ENCODE data around the gene TUBB2B. TPM values are rescaled to one million over a fixed set of nuclear protein-coding genes. Genes with fewer than 3 reads are reported as not detected.

The TUBB2B gene
- total and polyA plus RNA-seq, 8 donors, result 2.2 to 16.5 (median 8.5) TPM

DNA sequence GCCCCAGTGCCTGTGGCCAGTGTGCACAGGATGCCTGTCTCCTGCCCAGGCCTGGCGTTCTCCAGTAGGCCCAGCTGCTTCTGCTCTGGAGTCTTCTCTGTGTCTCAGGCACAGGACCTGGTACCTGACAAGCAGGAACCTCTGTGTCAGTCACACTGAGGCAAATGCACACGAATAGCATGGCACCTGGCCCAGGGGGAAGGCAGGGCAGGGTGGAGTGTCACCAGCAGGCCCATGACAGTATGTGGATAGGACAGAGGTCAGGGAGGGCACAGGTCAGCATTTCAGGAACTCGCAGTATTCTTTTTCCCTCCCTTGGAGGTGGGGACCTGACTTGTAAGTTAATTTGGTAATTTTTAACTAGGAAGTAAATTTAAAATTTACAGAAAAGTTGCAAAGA, 36.9 kb upstream of the TUBB2B start:
- Histone ChIP-seq H3K27ac (no peak overlapping the region), H3K36me3 (peaks cover 0 to 37% of the 10 kb centered on the region in 2 donors), H3K4me3 (no peak overlapping the region), H3K4me1 (peaks cover 5 to 33% of the 10 kb centered on the region in 2 donors), H3K9me3 (no peaks in the 10 kb centered on the region), H3K27me3 (no peaks in the 10 kb centered on the region)
- DNase-seq, result no peak
- intact Hi-C loops (cut with DNase I), result no loop called here
- no peak for ATAC-seq
- TF ChIP-seq, protein P1, sequence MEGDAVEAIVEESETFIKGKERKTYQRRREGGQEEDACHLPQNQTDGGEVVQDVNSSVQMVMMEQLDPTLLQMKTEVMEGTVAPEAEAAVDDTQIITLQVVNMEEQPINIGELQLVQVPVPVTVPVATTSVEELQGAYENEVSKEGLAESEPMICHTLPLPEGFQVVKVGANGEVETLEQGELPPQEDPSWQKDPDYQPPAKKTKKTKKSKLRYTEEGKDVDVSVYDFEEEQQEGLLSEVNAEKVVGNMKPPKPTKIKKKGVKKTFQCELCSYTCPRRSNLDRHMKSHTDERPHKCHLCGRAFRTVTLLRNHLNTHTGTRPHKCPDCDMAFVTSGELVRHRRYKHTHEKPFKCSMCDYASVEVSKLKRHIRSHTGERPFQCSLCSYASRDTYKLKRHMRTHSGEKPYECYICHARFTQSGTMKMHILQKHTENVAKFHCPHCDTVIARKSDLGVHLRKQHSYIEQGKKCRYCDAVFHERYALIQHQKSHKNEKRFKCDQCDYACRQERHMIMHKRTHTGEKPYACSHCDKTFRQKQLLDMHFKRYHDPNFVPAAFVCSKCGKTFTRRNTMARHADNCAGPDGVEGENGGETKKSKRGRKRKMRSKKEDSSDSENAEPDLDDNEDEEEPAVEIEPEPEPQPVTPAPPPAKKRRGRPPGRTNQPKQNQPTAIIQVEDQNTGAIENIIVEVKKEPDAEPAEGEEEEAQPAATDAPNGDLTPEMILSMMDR (IDR thresholded peaks at IDR 0.05), result no peak

DNA sequence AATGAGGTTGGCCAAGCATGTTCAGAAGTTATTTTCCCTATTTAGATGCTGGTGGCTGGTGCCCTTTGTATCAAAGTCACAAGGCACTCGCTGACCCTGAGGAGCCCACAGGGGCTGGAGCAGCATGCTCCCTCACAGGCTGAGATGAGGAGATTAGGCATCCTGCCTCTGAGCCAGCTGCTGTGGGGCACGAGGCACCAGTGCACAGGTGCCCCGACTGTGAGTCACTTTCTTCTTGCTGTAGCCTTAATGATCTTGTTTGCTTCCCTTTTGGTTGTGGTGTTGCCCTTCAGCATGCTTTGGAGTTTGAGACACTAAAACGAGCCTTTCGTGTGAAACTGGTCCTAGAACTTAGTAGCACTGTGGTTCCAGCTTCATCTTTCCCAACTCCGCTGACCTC, 35.6 kb upstream of the TUBB2B start:
- DNase-seq (no peak), ATAC-seq (no peak)
- H3K36me3 ChIP-seq, result peaks cover 0 to 26% of the 10 kb centered on the region in 2 donors
- TF ChIP-seq, protein P1 (IDR thresholded peaks at IDR 0.05), result no peak
- intact Hi-C loops (cut with DNase I), result no loop called here
- H3K4me3 ChIP-seq, result no peak overlapping the region
- H3K9me3 ChIP-seq, result no peaks in the 10 kb centered on the region
- no peak overlapping the region for H3K27ac ChIP-seq
- no peaks in the 10 kb centered on the region for H3K27me3 ChIP-seq
- H3K4me1 ChIP-seq, result peaks cover 5 to 37% of the 10 kb centered on the region in 2 donors

DNA sequence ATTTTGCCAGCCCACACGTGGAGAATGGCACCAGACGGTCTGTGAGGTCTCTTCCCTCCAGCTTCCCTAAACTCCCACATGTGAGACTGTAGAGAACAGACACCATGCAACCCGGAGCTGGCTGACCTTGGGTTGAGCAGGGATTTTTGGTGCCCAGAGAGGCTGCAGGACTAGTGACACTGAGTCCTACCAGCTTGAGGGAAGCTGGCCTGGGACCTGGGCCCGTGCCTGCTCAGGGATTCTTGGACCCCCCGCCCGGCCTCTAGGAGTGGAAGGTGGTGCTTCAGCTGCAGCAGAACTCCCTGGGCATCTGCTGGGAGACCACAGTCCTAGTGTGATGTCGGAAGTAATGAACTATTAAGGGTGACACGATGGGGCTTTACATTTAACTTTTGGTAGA, 34.5 kb upstream of the TUBB2B start:
- intact Hi-C loops (cut with DNase I), result no loop called here
- no peak for ATAC-seq

DNA sequence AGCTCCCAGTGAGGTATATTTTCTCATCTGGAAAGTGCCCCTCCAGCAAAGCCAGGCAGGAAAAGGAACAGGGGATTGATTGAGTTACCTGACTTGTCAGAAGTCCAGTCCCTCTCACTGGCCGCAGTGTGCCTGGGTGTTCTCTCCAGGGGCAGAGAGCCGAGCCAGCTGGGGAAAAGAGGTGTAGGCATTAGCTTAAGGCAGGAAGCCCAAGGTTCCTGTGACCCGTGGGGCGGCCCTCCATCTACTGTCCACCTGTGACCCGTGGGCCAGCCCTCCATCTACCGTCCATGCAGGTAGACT, 34.0 kb upstream of the TUBB2B start:
- no peak overlapping the region for H3K4me3 ChIP-seq
- DNase-seq (no peak), ATAC-seq (no peak)
- H3K9me3 ChIP-seq, result no peaks in the 10 kb centered on the region
- TF ChIP-seq, protein P1 (IDR thresholded peaks at IDR 0.05), result no peak
- peaks cover 0 to 24% of the 10 kb centered on the region in 2 donors for H3K36me3 ChIP-seq
- H3K4me1 ChIP-seq, result peaks cover 5 to 37% of the 10 kb centered on the region in 2 donors
- intact Hi-C loops (cut with DNase I), result no loop called here
- H3K27ac ChIP-seq, result no peak overlapping the region
- peaks cover 0 to 3% of the 10 kb centered on the region in 2 donors for H3K27me3 ChIP-seq

More for the DNA sequence above, 34.5 kb upstream of the TUBB2B start:
- peaks cover 5 to 37% of the 10 kb centered on the region in 2 donors for H3K4me1 ChIP-seq
- no peaks in the 10 kb centered on the region for H3K9me3 ChIP-seq
- DNase-seq, result no peak
- TF ChIP-seq, protein P1 (IDR thresholded peaks at IDR 0.05), result no peak
- no peak overlapping the region for H3K4me3 ChIP-seq
- no peak overlapping the region for H3K27ac ChIP-seq
- H3K27me3 ChIP-seq, result peaks cover 0 to 3% of the 10 kb centered on the region in 2 donors
- peaks cover 0 to 24% of the 10 kb centered on the region in 2 donors for H3K36me3 ChIP-seq

DNA sequence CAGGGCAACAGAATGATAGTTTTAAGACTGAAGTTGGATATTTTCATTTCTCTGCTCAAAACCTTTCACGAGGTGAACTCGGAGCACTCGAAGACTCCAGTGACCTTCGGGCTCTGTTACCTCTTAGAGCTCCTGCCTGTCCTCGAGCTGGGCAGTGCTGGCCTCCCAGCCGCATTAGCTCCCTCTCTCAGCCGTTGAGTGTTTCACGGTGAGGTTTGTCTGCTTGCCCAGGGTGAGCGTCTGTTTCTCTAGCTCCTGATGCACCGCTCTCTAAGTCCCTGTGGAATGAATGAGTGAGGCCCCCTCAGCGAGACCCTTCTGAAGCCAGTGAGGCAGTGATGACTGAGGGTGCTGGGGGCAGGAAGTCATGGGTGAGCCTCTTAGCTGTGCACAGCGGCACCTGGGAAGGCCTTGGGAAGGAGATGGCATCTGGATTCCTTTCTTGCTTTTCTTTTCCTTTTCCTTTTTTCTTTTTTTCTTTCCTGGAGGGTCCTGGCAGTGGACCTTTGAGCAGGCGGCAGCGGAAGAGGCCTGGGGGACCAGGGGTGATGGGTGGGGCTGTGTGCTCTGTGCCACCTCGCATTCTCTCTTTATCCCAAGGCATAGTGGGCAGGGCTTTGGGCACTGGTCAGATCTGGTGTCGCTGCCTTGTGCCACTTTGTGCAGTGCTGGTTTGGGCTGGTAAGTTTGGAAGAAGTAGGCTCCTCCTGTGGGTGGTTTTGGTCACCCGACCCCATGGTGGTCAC, 33.5 kb upstream of the TUBB2B start:
- H3K36me3 ChIP-seq, result peaks cover 0 to 24% of the 10 kb centered on the region in 2 donors
- DNase-seq (no peak), ATAC-seq (no peak)
- no peak overlapping the region for H3K27ac ChIP-seq
- intact Hi-C loops (cut with DNase I), result no loop called here
- H3K4me3 ChIP-seq, result peak overlapping the region in 1 of 2 donors; percentile 100
- peaks cover 0 to 3% of the 10 kb centered on the region in 2 donors for H3K27me3 ChIP-seq
- no peaks in the 10 kb centered on the region for H3K9me3 ChIP-seq
- TF ChIP-seq, protein P1 (IDR thresholded peaks at IDR 0.05), result no peak
- H3K4me1 ChIP-seq, result peaks cover 5 to 37% of the 10 kb centered on the region in 2 donors
